Epithelial cell of esophagus (primary cell): ENCODE measurements around the gene ADAMTS2.

Source experiments
- DNase-seq: peaks from one replicate; pipeline ENCODE4 v3.0.0; 2010; ENCODE audit warnings: low read depth
- H3K4me3 ChIP-seq: 2 replicates; pipeline ENCODE4 v1.5.1; 2011; ENCODE audit warnings: mild to moderate bottlenecking, low read length, control low read depth
- CTCF ChIP-seq: IDR thresholded peaks from 2 replicates; pipeline ENCODE4 v1.5.1; 2011; ENCODE audit warnings: low read depth, mild to moderate bottlenecking, low read length, control low read depth, inconsistent platforms; ENCODE audit not compliant: insufficient read depth; ENCODE audit errors: missing control alignments

The ADAMTS2 gene

GRCh38 chr5:179362355-179362754, 17.1 kb upstream of the ADAMTS2 start:
- no peak overlapping the region for H3K4me3 ChIP-seq
- no peak for DNase-seq
- TF ChIP-seq CTCF, result no peak

GRCh38 chr5:179361037-179361603, 15.9 kb upstream of the ADAMTS2 start:
- no peak overlapping the region for H3K4me3 ChIP-seq
- no peak for DNase-seq
- TF ChIP-seq CTCF, result no peak

- H3K4me3 ChIP-seq, result no peak overlapping the region
- DNase-seq, result no peak
- TF ChIP-seq CTCF, result no peak
Observed at GRCh38 chr5:179357031-179357430, 11.8 kb upstream of the ADAMTS2 start.

GRCh38 chr5:179355976-179356974, 11.0 kb upstream of the ADAMTS2 start:
- no peak for TF ChIP-seq CTCF
- H3K4me3 ChIP-seq, result no peak overlapping the region
- no peak for DNase-seq

- no peak for TF ChIP-seq CTCF
- no peak overlapping the region for H3K4me3 ChIP-seq
- no peak for DNase-seq
Observed at GRCh38 chr5:179354305-179354882, 9.1 kb upstream of the ADAMTS2 start.

GRCh38 chr5:179348843-179349242, 3.6 kb upstream of the ADAMTS2 start:
- no peak for TF ChIP-seq CTCF
- no peak for DNase-seq

More at GRCh38 chr5:179348843-179349242, 3.6 kb upstream of the ADAMTS2 start:
- no peak overlapping the region for H3K4me3 ChIP-seq
